Activated CD8-positive, alpha-beta T cell treated with anti-CD3 and anti-CD28 coated beads, Interleukin-2, amount 10 ng/mL, durations not matched to agents 7 days and 5 days (primary cell): Measurements from ENCODE around the gene ANO5. TPM values are rescaled to one million over a fixed set of nuclear protein-coding genes. Genes with fewer than 3 reads are reported as not detected.
"Not testable (repeated sequence)": the region's sequence is repeated elsewhere in the genome, so short reads cannot be mapped to it uniquely, and the experiment has no call there.

Experiments used
- ATAC-seq: fragments of 150-1000 bp; cut with Tn5 transposase; one replicate; pipeline ENCODE4 v1.10.0; 2021; ENCODE audit warnings: moderate library complexity
- CTCF ChIA-PET: fragments of 350-600 bp; sonication (Branson Sonifier 250); formaldehyde crosslinking; loops from one replicate; lab custom pipeline; 2021; ENCODE audit warnings: antibody characterized with exemption; lab: Charles Lee
- POLR2A ChIA-PET: fragments of 350-600 bp; sonication (Branson Sonifier 250); formaldehyde crosslinking; loops from one replicate; lab custom pipeline; 2021; ENCODE audit warnings: antibody characterized with exemption; lab: Charles Lee
- DNase-seq: peaks from one replicate; pipeline ENCODE4 v3.0.0-alpha.2; 2020
- H3K27ac Mint-ChIP-seq: one replicate; pipeline ENCODE4 v1.8.0; 2021; ENCODE audit warnings: mild to moderate bottlenecking, mixed read lengths
- H3K27me3 Mint-ChIP-seq: one replicate; pipeline ENCODE4 v1.8.0; 2021; ENCODE audit warnings: low read depth, mixed read lengths
- H3K36me3 Mint-ChIP-seq: one replicate; pipeline ENCODE4 v1.8.0; 2021; ENCODE audit warnings: low read depth, mixed read lengths
- H3K4me1 Mint-ChIP-seq: one replicate; pipeline ENCODE4 v1.8.0; 2021; ENCODE audit warnings: low read depth, mixed read lengths
- H3K4me3 Mint-ChIP-seq: one replicate; pipeline ENCODE4 v1.8.0; 2021; ENCODE audit warnings: mild to moderate bottlenecking, mixed read lengths
- H3K9me3 Mint-ChIP-seq: one replicate; pipeline ENCODE4 v1.8.0; 2022; ENCODE audit warnings: mixed read lengths; ENCODE audit not compliant: insufficient read depth
- total RNA-seq, 2 experiments: library from RNA; stranded (reverse); gene quantifications; one replicate each; pipeline ENCODE4 v1.2.3, GENCODE V29; 2021

The ANO5 gene
- total RNA-seq, 2 experiments from 2014 or later, result 0.08 TPM; not detected in 1

GRCh38 chr11:22208151-22208858 lies 15.4 kb downstream of the ANO5 start:
- CTCF ChIA-PET, result no interaction called here

GRCh38 chr11:22216940-22217339 lies 24.1 kb downstream of the ANO5 start:
- no peaks in the 10 kb centered on the region for H3K4me1 Mint-ChIP-seq
- ChIA-PET POLR2A (no interaction called here), CTCF (no interaction called here)
- no peaks in the 10 kb centered on the region for H3K36me3 Mint-ChIP-seq
- no peak overlapping the region for H3K27ac Mint-ChIP-seq
- no peaks in the 10 kb centered on the region for H3K27me3 Mint-ChIP-seq
- ATAC-seq (no peak), DNase-seq (no peak)
- H3K9me3 Mint-ChIP-seq, result no peaks in the 10 kb centered on the region
- H3K4me3 Mint-ChIP-seq, result no peak overlapping the region

More at GRCh38 chr11:22208151-22208858, 15.4 kb downstream of the ANO5 start:
- Mint-ChIP-seq H3K27me3 (no peaks in the 10 kb centered on the region), H3K4me1 (no peaks in the 10 kb centered on the region), H3K27ac (no peak overlapping the region), H3K36me3 (no peaks in the 10 kb centered on the region), H3K4me3 (no peak overlapping the region), H3K9me3 (no peaks in the 10 kb centered on the region)
- POLR2A ChIA-PET, result no interaction called here
- no peak for ATAC-seq
- no peak for DNase-seq

GRCh38 chr11:22221143-22221542 lies 28.3 kb downstream of the ANO5 start:
- ATAC-seq (no peak), DNase-seq (no peak)
- H3K27me3 Mint-ChIP-seq, result no peaks in the 10 kb centered on the region
- no peaks in the 10 kb centered on the region for H3K36me3 Mint-ChIP-seq
- ChIA-PET CTCF (no interaction called here), POLR2A (no interaction called here)
- H3K9me3 Mint-ChIP-seq, result no peaks in the 10 kb centered on the region
- H3K4me1 Mint-ChIP-seq, result no peaks in the 10 kb centered on the region
- H3K4me3 Mint-ChIP-seq, result no peak overlapping the region
- no peak overlapping the region for H3K27ac Mint-ChIP-seq

- Mint-ChIP-seq H3K27me3 (no peaks in the 10 kb centered on the region), H3K4me3 (no peak overlapping the region), H3K27ac (no peak overlapping the region), H3K36me3 (no peaks in the 10 kb centered on the region), H3K4me1 (no peaks in the 10 kb centered on the region), H3K9me3 (no peaks in the 10 kb centered on the region)
- POLR2A ChIA-PET, result no interaction called here
- no peak for ATAC-seq
- CTCF ChIA-PET, result no interaction called here
- no peak for DNase-seq
Observed at GRCh38 chr11:22225190-22225589, 32.3 kb downstream of the ANO5 start.

- POLR2A ChIA-PET, result no interaction called here
- DNase-seq, result no peak
- H3K27me3 Mint-ChIP-seq, result no peaks in the 10 kb centered on the region
- H3K4me3 Mint-ChIP-seq, result no peak overlapping the region
- H3K27ac Mint-ChIP-seq, result no peak overlapping the region
- H3K9me3 Mint-ChIP-seq, result no peaks in the 10 kb centered on the region
- CTCF ChIA-PET, result interaction anchor here (2.1 kb wide), 1 partner anchor 10 kb away, joined by 8 read pairs; no protein-coding TSS in a partner anchor
- ATAC-seq, result no peak
- H3K4me1 Mint-ChIP-seq, result no peaks in the 10 kb centered on the region
- H3K36me3 Mint-ChIP-seq, result no peaks in the 10 kb centered on the region
Observed at GRCh38 chr11:22234743-22235142, 41.9 kb downstream of the ANO5 start.

GRCh38 chr11:22244986-22245592 lies 52.2 kb downstream of the ANO5 start:
- CTCF ChIA-PET, result interaction anchor here (0.8 to 1.2 kb wide), 4 partner anchors 10 to 533 kb away, joined by 3 to 8 read pairs (median 4); no protein-coding TSS in a partner anchor
- ATAC-seq, result no peak
- POLR2A ChIA-PET, result no interaction called here
- no peak overlapping the region for H3K4me3 Mint-ChIP-seq
- peak; percentile 24 for DNase-seq
- no peaks in the 10 kb centered on the region for H3K9me3 Mint-ChIP-seq
- no peaks in the 10 kb centered on the region for H3K36me3 Mint-ChIP-seq
- H3K4me1 Mint-ChIP-seq, result no peaks in the 10 kb centered on the region
- H3K27me3 Mint-ChIP-seq, result peaks cover 2% of the 10 kb centered on the region
- no peak overlapping the region for H3K27ac Mint-ChIP-seq

GRCh38 chr11:22246992-22247391 lies 54.1 kb downstream of the ANO5 start:
- ChIA-PET POLR2A (no interaction called here), CTCF (no interaction called here)
- no peak for ATAC-seq
- DNase-seq, result no peak
- no peak overlapping the region for H3K27ac Mint-ChIP-seq
- no peaks in the 10 kb centered on the region for H3K9me3 Mint-ChIP-seq
- no peaks in the 10 kb centered on the region for H3K4me1 Mint-ChIP-seq
- no peaks in the 10 kb centered on the region for H3K36me3 Mint-ChIP-seq
- H3K4me3 Mint-ChIP-seq, result no peak overlapping the region
- H3K27me3 Mint-ChIP-seq, result peaks cover 2% of the 10 kb centered on the region

- no peaks in the 10 kb centered on the region for H3K36me3 Mint-ChIP-seq
- peaks cover 2% of the 10 kb centered on the region for H3K27me3 Mint-ChIP-seq
- H3K9me3 Mint-ChIP-seq, result no peaks in the 10 kb centered on the region
- ChIA-PET POLR2A (no interaction called here), CTCF (no interaction called here)
- ATAC-seq (no peak), DNase-seq (no peak)
- no peak overlapping the region for H3K27ac Mint-ChIP-seq
- no peak overlapping the region for H3K4me3 Mint-ChIP-seq
- no peaks in the 10 kb centered on the region for H3K4me1 Mint-ChIP-seq
Observed at GRCh38 chr11:22249871-22250270, 57.0 kb downstream of the ANO5 start.

- no peak overlapping the region for H3K27ac Mint-ChIP-seq
- DNase-seq (no peak), ATAC-seq (no peak)
- H3K4me3 Mint-ChIP-seq, result no peak overlapping the region
- no peaks in the 10 kb centered on the region for H3K4me1 Mint-ChIP-seq
- POLR2A ChIA-PET, result no interaction called here
- CTCF ChIA-PET, result no interaction called here
- H3K9me3 Mint-ChIP-seq, result no peaks in the 10 kb centered on the region
- no peaks in the 10 kb centered on the region for H3K27me3 Mint-ChIP-seq
- H3K36me3 Mint-ChIP-seq, result no peaks in the 10 kb centered on the region
Observed at GRCh38 chr11:22256876-22257275, 64.0 kb downstream of the ANO5 start.

- POLR2A ChIA-PET, result no interaction called here
- no peak for DNase-seq
- Mint-ChIP-seq H3K27me3 (no peaks in the 10 kb centered on the region), H3K36me3 (no peaks in the 10 kb centered on the region), H3K4me3 (no peak overlapping the region), H3K4me1 (no peaks in the 10 kb centered on the region), H3K27ac (no peak overlapping the region), H3K9me3 (no peaks in the 10 kb centered on the region)
- ATAC-seq, result no peak
- CTCF ChIA-PET, result no interaction called here
Observed at GRCh38 chr11:22263613-22264012, 70.7 kb downstream of the ANO5 start.

- H3K4me3 Mint-ChIP-seq, CTCF ChIA-PET, POLR2A ChIA-PET, H3K27me3 Mint-ChIP-seq, ATAC-seq, H3K4me1 Mint-ChIP-seq, DNase-seq, H3K9me3 Mint-ChIP-seq, H3K36me3 Mint-ChIP-seq, H3K27ac Mint-ChIP-seq: not testable (repeated sequence)
Observed at GRCh38 chr11:22268983-22269624, 76.2 kb downstream of the ANO5 start.

GRCh38 chr11:22273781-22274180 lies 80.9 kb downstream of the ANO5 start:
- Mint-ChIP-seq H3K9me3 (no peaks in the 10 kb centered on the region), H3K4me3 (no peak overlapping the region), H3K4me1 (no peaks in the 10 kb centered on the region), H3K27me3 (no peaks in the 10 kb centered on the region), H3K27ac (no peak overlapping the region), H3K36me3 (no peaks in the 10 kb centered on the region)
- POLR2A ChIA-PET, result no interaction called here
- CTCF ChIA-PET, result no interaction called here
- ATAC-seq (no peak), DNase-seq (no peak)
